Measurements from ENCODE around the gene MTREX.
"Not testable (repeated sequence)": the region's sequence is repeated elsewhere in the genome, so short reads cannot be mapped to it uniquely, and the experiment has no call there.

MTREX gene

DNA sequence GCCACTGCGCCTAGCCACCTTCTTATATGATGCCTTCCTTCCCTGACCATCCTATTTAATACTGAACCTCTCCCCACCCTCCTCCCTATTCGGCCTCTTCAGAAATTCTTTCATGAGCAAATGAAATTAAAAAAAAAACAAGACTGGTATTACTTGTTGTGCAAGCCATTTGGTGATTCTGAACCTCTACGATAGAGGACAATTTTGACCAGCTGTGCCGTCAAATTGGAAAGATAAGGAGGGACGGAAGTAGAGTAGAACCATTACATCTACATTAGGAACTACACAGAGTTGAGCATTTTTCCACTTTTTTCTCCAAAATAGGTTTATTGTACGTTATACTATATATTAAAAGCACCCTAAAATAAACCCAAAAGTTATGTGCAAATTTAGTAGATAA is 3.2 kb upstream of the MTREX start:
- peaks cover 0 to 6% of the 10 kb centered on the region in 2 donors for H3K36me3 ChIP-seq (ENCODE audit: control insufficient read depth in 2 of 2, insufficient read depth in 2 of 2, low read length in 2 of 2)
- no peak overlapping the region for H3K4me3 ChIP-seq (ENCODE audit: low read length in 2 of 2)
- H3K4me1 ChIP-seq (ENCODE audit: control insufficient read depth, insufficient read depth, low read length): peaks cover 15% of the 10 kb centered on the region
- no peaks in the 10 kb centered on the region for H3K27me3 ChIP-seq (ENCODE audit: control insufficient read depth in 1 of 2, insufficient read depth in 2 of 2, low read length in 2 of 2)
- H3K9ac ChIP-seq (ENCODE audit: low read length in 2 of 2): no peak overlapping the region
- H3K9me3 ChIP-seq (ENCODE audit: control insufficient read depth in 2 of 2, low read length in 2 of 2): peaks cover 0 to 4% of the 10 kb centered on the region in 2 donors
- H3K27ac ChIP-seq (ENCODE audit: low read length): no peak overlapping the region

DNA sequence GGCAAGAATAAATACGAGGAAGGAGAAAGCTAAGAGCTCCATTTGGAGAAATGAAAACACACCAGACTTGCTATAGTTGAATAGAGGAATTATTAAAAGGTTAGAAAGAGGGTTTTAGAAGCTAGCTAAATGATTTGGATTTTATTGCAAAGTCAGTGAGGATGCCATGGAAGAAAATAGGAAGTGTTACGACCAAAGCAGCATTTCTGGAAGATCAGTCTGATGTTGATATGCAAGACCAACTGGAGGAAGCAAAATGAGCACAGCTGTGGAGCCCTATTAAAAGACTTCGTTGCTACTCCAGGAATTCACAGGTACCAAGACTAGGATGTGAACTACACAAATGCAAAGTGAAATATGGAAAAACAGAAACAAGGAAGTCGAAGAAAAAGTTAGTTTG is 2.4 kb upstream of the MTREX start:
- no peak overlapping the region for H3K9ac ChIP-seq (ENCODE audit: low read length in 2 of 2)
- peaks cover 15% of the 10 kb centered on the region for H3K4me1 ChIP-seq (ENCODE audit: control insufficient read depth, insufficient read depth, low read length)
- H3K27ac ChIP-seq (ENCODE audit: low read length): no peak overlapping the region
- peaks cover 0 to 4% of the 10 kb centered on the region in 2 donors for H3K9me3 ChIP-seq (ENCODE audit: control insufficient read depth in 2 of 2, low read length in 2 of 2)
- no peaks in the 10 kb centered on the region for H3K27me3 ChIP-seq (ENCODE audit: control insufficient read depth in 1 of 2, insufficient read depth in 2 of 2, low read length in 2 of 2)
- H3K36me3 ChIP-seq (ENCODE audit: control insufficient read depth in 2 of 2, insufficient read depth in 2 of 2, low read length in 2 of 2): peaks cover 0 to 6% of the 10 kb centered on the region in 2 donors
- H3K4me3 ChIP-seq (ENCODE audit: low read length in 2 of 2): peak overlapping the region in 1 of 2 donors; percentile 91

DNA sequence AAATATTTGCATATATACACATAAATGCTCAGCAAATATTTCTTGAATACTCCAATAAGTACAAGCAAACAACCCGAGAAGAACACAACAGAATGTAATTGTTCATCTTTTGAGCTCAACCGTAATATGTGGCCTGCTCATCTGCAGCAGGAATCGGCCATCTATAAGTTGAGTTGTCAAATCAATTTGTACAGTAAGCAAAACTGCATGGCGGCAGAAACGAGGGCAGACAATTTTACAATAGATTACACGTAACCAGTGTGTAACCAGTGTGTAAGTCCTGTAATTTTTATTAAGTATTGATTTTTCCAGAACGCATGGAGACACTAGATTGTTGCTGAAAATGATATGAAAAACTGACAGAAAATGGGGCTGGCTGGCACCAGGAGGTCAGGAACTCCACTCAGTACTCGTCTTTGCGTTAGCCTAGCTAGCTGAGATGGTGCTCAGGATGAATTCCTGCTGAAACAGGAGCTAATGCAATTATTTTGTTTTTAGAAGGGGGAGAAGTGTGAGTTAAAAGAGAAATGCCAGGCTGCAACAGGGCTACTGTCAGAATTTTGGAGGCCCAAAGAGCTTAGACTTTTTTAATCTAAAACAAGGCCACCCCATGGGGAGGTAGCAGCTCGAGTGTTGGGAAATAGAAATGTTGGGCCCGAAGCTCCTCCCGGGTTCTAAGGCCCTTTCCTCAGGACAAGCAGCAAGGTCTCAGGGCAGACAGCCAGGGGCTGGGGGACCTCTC is 977 bp upstream of the MTREX start:
- Histone ChIP-seq H3K36me3 (ENCODE audit: control insufficient read depth in 2 of 2, insufficient read depth in 2 of 2, low read length in 2 of 2) (no peaks in the 10 kb centered on the region), H3K27ac (ENCODE audit: low read length) (peak overlapping the region; percentile 90), H3K9ac (ENCODE audit: low read length in 2 of 2) (peak overlapping the region; percentile 97 to 98), H3K4me1 (ENCODE audit: control insufficient read depth, insufficient read depth, low read length) (peaks cover 15% of the 10 kb centered on the region), H3K9me3 (ENCODE audit: control insufficient read depth in 2 of 2, low read length in 2 of 2) (no peaks in the 10 kb centered on the region), H3K4me3 (ENCODE audit: low read length in 2 of 2) (peak overlapping the region; percentile 91 to 96), H3K27me3 (ENCODE audit: control insufficient read depth in 1 of 2, insufficient read depth in 2 of 2, low read length in 2 of 2) (no peaks in the 10 kb centered on the region)

DNA sequence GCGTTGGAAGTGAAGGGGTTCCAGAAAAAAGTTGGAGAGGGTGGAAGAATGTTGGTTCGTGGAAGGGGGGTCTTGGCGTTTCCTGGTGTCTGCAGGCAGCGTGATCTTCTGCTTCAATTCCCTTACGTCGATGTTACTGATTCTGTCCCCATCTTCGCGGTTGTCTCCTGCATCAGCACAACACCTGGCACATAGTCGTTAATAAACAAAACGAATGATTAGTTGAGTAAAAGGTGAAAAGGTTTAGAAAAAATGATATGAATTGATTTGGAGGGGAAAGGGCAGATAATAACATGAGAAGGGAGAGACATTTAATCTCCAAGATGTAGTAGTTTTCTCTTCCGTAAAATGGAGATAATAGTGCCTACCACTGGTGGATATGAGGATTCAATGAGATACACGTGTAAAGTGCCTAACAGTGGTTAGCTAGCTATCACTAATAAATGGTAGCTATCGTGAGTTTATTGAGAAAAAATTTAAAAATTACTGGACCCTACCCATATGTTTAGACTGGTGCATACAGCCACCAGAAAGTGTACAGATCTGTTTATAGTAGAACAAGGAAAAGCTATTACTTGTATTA is 556 bp downstream of the MTREX start:
- Histone ChIP-seq H3K4me1 (ENCODE audit: control insufficient read depth, insufficient read depth, low read length) (peaks cover 15% of the 10 kb centered on the region), H3K36me3 (ENCODE audit: control insufficient read depth in 2 of 2, insufficient read depth in 2 of 2, low read length in 2 of 2) (no peaks in the 10 kb centered on the region), H3K4me3 (ENCODE audit: low read length in 2 of 2) (peak overlapping the region; percentile 91 to 96), H3K9me3 (ENCODE audit: control insufficient read depth in 2 of 2, low read length in 2 of 2) (no peaks in the 10 kb centered on the region), H3K9ac (ENCODE audit: low read length in 2 of 2) (peak overlapping the region; percentile 97 to 98), H3K27me3 (ENCODE audit: control insufficient read depth in 1 of 2, insufficient read depth in 2 of 2, low read length in 2 of 2) (no peaks in the 10 kb centered on the region), H3K27ac (ENCODE audit: low read length) (peak overlapping the region; percentile 90)

DNA sequence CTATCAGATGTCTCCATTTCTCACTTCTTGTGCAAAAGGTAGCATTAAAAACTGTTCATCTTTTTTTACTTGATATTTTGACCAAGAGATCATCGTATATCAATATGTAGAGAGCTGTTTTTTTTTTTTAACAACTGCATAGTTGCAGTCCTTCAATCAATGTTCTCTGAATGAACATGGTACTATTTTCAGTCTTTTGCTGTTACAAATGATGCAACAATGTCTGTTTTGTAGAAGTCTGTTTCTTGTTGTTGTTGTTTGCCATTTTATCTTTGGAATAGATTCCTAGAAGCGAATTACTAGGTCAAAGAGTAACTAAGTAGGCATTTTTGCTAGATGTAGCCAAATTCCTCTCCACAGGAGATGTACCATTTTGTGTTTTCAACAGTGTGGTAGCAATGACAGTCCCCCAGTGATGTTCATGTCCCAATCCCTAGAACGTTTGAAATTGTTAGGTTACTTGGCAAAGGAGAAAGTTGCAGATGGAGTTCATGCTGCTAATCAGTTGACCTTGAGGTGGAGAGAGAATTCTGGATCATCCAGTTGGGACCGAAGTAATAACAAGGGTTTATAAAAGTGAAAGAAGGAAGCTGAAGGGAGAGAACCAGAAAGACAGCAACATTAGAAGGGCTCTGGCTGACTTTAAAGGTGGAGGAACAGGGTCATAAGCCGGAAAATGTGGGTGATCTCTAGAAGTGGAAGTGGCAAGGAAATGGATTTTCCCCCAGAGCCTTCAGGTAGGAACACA is 6.3 kb downstream of the MTREX start:
- Histone ChIP-seq H3K4me1 (ENCODE audit: control insufficient read depth, insufficient read depth, low read length) (no peaks in the 10 kb centered on the region), H3K36me3 (ENCODE audit: control insufficient read depth in 2 of 2, insufficient read depth in 2 of 2, low read length in 2 of 2) (peaks cover 0 to 2% of the 10 kb centered on the region in 2 donors), H3K4me3 (ENCODE audit: low read length in 2 of 2) (no peak overlapping the region), H3K9me3 (ENCODE audit: control insufficient read depth in 2 of 2, low read length in 2 of 2) (no peaks in the 10 kb centered on the region), H3K9ac (ENCODE audit: low read length in 2 of 2) (no peak overlapping the region), H3K27ac (ENCODE audit: low read length) (no peak overlapping the region), H3K27me3 (ENCODE audit: control insufficient read depth in 1 of 2, insufficient read depth in 2 of 2, low read length in 2 of 2) (no peaks in the 10 kb centered on the region)

DNA sequence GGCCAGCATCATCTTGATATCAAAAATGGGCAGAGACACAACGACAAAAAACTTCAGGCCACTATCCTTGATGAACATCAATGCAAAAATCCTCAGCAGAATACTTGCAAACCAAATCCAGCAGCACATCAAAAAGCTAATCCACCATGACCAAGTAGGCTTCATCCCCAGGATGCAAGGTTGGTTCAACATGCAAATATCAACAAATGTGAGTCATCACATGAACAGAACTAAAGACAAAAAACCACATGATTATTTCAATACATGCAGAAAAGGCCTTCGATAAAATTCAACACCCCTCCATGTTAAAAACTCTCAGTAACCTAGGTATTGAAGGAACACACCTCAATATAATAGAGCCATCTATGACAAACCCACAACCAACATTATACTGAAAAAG is 8.5 kb downstream of the MTREX start:
- Histone ChIP-seq H3K27me3 (ENCODE audit: control insufficient read depth in 1 of 2, insufficient read depth in 2 of 2, low read length in 2 of 2) (no peaks in the 10 kb centered on the region), H3K27ac (ENCODE audit: low read length) (no peak overlapping the region), H3K9ac (ENCODE audit: low read length in 2 of 2) (no peak overlapping the region), H3K4me1 (ENCODE audit: control insufficient read depth, insufficient read depth, low read length) (no peaks in the 10 kb centered on the region), H3K36me3 (ENCODE audit: control insufficient read depth in 2 of 2, insufficient read depth in 2 of 2, low read length in 2 of 2) (peaks cover 0 to 2% of the 10 kb centered on the region in 2 donors), H3K4me3 (ENCODE audit: low read length in 2 of 2) (no peak overlapping the region), H3K9me3 (ENCODE audit: control insufficient read depth in 2 of 2, low read length in 2 of 2) (no peaks in the 10 kb centered on the region)

DNA sequence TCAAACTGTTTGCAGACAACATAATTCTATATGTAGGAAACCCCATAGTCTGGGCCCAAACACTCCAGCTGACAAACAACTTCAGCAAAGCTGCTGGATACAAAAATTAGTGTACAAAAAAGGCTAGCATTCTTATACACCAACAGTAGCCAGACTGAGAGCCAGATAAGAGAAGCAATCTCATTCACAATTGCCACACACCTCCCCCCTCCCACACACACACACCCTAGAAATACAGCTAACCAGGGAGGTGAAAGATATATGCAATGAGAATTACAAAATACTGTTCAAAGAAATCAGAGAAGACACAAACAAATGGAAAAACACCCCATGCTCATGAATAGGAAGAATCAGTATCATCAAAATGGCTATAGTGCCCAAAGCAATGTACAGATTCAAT is 9.0 kb downstream of the MTREX start:
- Histone ChIP-seq H3K27ac (ENCODE audit: low read length) (no peak overlapping the region), H3K4me1 (ENCODE audit: control insufficient read depth, insufficient read depth, low read length) (no peaks in the 10 kb centered on the region), H3K9me3 (ENCODE audit: control insufficient read depth in 2 of 2, low read length in 2 of 2) (no peaks in the 10 kb centered on the region), H3K27me3 (ENCODE audit: control insufficient read depth in 1 of 2, insufficient read depth in 2 of 2, low read length in 2 of 2) (no peaks in the 10 kb centered on the region), H3K4me3 (ENCODE audit: low read length in 2 of 2) (no peak overlapping the region), H3K9ac (ENCODE audit: low read length in 2 of 2) (no peak overlapping the region), H3K36me3 (ENCODE audit: control insufficient read depth in 2 of 2, insufficient read depth in 2 of 2, low read length in 2 of 2) (peaks cover 0 to 2% of the 10 kb centered on the region in 2 donors)

DNA sequence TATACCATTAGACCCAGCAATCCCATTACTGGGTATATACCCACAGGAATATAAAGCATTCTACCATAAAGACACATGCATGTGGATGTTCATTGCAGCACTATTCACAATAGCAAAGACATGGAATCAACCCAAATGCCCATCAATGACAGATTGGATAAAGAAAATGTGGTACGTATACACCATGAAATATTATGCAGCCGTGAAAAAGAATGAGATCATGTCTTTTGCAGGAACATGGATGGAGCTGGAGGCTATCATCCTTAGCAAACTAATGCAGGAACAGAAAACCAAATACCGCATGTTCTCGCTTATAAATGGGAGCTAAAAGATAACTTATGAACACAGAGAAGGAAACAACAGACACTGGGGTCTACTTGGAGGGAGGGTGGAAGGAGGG is 10.4 kb downstream of the MTREX start:
- H3K27ac ChIP-seq (ENCODE audit: low read length); H3K9ac ChIP-seq (ENCODE audit: low read length in 2 of 2); H3K27me3 ChIP-seq (ENCODE audit: control insufficient read depth in 1 of 2, insufficient read depth in 2 of 2, low read length in 2 of 2); H3K36me3 ChIP-seq (ENCODE audit: control insufficient read depth in 2 of 2, insufficient read depth in 2 of 2, low read length in 2 of 2); H3K9me3 ChIP-seq (ENCODE audit: control insufficient read depth in 2 of 2, low read length in 2 of 2); H3K4me3 ChIP-seq (ENCODE audit: low read length in 2 of 2); H3K4me1 ChIP-seq (ENCODE audit: control insufficient read depth, insufficient read depth, low read length): not testable (repeated sequence)

DNA sequence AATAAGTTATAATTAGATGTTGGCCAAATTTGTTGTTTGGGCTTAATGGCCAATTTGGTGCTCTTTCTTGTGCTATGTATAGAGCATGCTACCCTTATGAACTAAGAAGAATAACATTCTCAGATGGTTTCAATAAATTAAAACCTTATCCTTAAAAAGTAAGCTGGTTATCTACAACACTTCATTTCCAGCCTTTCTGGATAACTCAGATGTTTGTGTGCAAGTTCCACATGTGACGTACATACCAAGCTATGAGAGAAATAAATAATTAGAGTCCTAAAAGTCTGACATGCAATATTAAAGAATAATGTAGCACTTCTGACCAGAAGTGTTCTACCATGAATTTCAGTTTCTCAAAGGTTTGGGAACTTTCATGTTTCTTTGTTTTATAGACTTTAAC is 11.7 kb downstream of the MTREX start:
- no peaks in the 10 kb centered on the region for H3K4me1 ChIP-seq (ENCODE audit: control insufficient read depth, insufficient read depth, low read length)
- H3K27ac ChIP-seq (ENCODE audit: low read length): no peak overlapping the region
- H3K9me3 ChIP-seq (ENCODE audit: control insufficient read depth in 2 of 2, low read length in 2 of 2): no peaks in the 10 kb centered on the region
- no peaks in the 10 kb centered on the region for H3K27me3 ChIP-seq (ENCODE audit: control insufficient read depth in 1 of 2, insufficient read depth in 2 of 2, low read length in 2 of 2)
- H3K4me3 ChIP-seq (ENCODE audit: low read length in 2 of 2): no peak overlapping the region
- H3K9ac ChIP-seq (ENCODE audit: low read length in 2 of 2): no peak overlapping the region
- peaks cover 2% of the 10 kb centered on the region in 2 donors for H3K36me3 ChIP-seq (ENCODE audit: control insufficient read depth in 2 of 2, insufficient read depth in 2 of 2, low read length in 2 of 2)

DNA sequence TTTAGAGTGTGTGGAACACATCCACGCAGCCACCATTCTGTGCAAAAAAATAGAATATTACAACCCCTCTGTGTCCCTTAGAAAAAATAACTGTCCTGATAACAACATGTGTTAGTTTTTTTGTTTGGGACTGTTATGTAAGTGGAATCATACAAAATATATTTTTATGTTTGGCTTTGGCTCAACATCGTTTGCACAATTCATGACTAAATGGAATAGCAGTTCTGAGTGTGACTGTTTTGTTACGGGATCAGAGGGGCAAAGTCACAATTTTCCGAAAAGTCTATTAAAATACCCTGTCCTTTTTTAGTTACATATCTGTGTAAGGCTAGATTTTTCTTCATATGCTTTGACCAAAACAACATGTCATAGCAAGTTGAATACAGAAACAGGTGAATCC is 12.8 kb downstream of the MTREX start:
- Histone ChIP-seq H3K9ac (ENCODE audit: low read length in 2 of 2) (no peak overlapping the region), H3K9me3 (ENCODE audit: control insufficient read depth in 2 of 2, low read length in 2 of 2) (no peaks in the 10 kb centered on the region), H3K4me1 (ENCODE audit: control insufficient read depth, insufficient read depth, low read length) (no peaks in the 10 kb centered on the region), H3K27me3 (ENCODE audit: control insufficient read depth in 1 of 2, insufficient read depth in 2 of 2, low read length in 2 of 2) (no peaks in the 10 kb centered on the region), H3K36me3 (ENCODE audit: control insufficient read depth in 2 of 2, insufficient read depth in 2 of 2, low read length in 2 of 2) (peaks cover 2 to 4% of the 10 kb centered on the region in 2 donors), H3K4me3 (ENCODE audit: low read length in 2 of 2) (no peak overlapping the region), H3K27ac (ENCODE audit: low read length) (no peak overlapping the region)

DNA sequence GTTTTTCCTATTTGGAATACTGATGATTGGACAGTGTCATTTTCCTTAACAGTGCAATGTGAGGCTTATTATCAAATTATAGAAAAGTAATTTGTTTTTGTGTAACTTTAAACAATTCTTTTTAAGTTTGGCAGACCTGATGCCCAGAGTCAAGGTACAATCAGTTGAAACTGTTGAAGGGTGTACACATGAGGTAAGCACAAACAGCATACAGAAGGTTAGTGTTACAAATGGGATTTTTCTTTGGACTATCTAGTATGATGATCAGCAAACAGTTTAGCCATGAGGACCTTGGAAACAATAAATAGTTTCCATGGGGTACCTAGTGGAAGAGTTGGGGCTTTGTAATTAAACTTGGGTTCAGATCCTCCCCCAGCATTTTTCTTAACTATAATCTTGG is 16.2 kb downstream of the MTREX start:
- H3K9me3 ChIP-seq (ENCODE audit: control insufficient read depth in 2 of 2, low read length in 2 of 2): no peaks in the 10 kb centered on the region
- H3K4me3 ChIP-seq (ENCODE audit: low read length in 2 of 2): no peak overlapping the region
- no peaks in the 10 kb centered on the region for H3K27me3 ChIP-seq (ENCODE audit: control insufficient read depth in 1 of 2, insufficient read depth in 2 of 2, low read length in 2 of 2)
- peaks cover 5 to 6% of the 10 kb centered on the region in 2 donors for H3K36me3 ChIP-seq (ENCODE audit: control insufficient read depth in 2 of 2, insufficient read depth in 2 of 2, low read length in 2 of 2)
- no peak overlapping the region for H3K9ac ChIP-seq (ENCODE audit: low read length in 2 of 2)
- no peak overlapping the region for H3K27ac ChIP-seq (ENCODE audit: low read length)
- no peaks in the 10 kb centered on the region for H3K4me1 ChIP-seq (ENCODE audit: control insufficient read depth, insufficient read depth, low read length)

Data from stomach smooth muscle (tissue), 2 donors.